ENCODE results near the gene SVIL. TPM values are rescaled to one million over a fixed set of nuclear protein-coding genes. Genes with fewer than 3 reads are reported as not detected.
A peak's percentile ranks its signal among the peaks of the same experiment; 100 is the strongest.

SVIL gene
- total RNA-seq, 1 donor from 2014 or later, result 258 TPM

DNA sequence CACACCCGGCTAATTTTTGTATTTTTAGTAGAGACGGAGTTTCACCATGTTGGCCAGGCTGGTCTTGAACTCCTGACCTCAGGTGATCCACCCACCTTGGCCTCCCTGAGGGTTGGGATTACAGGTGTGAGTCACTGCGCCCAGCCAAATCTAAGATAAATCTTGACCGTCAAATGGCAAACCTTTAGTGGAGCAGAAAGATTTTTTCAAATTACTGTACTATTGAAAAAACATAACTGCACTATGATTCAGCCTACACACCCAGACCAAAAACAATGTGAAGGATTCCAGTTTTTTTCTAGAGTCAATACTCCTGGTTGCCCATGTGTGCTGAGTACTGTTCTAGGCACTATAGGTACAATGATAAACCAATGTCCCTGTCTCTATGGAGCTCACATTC lies 33.9 kb upstream of the SVIL start:
- peak overlapping the region; percentile 33 for H3K27ac Mint-ChIP-seq (ENCODE audit: unreplicated experiment)

DNA sequence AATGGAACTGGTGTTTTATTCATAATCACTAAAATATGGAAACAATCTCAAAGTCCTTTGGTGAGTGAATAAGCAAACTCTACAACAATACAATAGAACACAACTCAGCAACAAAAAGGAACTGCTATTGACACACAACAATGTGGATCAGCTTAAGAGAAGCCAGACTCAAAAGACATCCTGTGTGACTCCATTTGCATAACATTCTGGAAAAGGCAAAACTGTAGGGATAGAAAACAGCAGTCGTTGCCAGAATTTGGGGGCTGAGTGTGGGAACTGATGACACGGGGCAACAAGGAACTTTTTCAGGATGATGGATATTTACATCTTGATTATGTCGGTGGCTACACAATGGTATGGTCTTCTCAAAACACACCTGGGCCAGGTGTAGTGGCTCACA lies 32.4 kb upstream of the SVIL start:
- no peak for DNase-seq (ENCODE audit: extremely low spot score, unreplicated experiment)
- Mint-ChIP-seq H3K9me3 (ENCODE audit: unreplicated experiment) (no peaks in the 10 kb centered on the region), H3K36me3 (ENCODE audit: unreplicated experiment) (peaks cover 43% of the 10 kb centered on the region), H3K27me3 (ENCODE audit: unreplicated experiment) (no peaks in the 10 kb centered on the region), H3K4me1 (ENCODE audit: unreplicated experiment) (peaks cover 30% of the 10 kb centered on the region), H3K4me3 (ENCODE audit: unreplicated experiment) (no peak overlapping the region), H3K27ac (ENCODE audit: unreplicated experiment) (no peak overlapping the region)
- TF ChIP-seq, protein P1, sequence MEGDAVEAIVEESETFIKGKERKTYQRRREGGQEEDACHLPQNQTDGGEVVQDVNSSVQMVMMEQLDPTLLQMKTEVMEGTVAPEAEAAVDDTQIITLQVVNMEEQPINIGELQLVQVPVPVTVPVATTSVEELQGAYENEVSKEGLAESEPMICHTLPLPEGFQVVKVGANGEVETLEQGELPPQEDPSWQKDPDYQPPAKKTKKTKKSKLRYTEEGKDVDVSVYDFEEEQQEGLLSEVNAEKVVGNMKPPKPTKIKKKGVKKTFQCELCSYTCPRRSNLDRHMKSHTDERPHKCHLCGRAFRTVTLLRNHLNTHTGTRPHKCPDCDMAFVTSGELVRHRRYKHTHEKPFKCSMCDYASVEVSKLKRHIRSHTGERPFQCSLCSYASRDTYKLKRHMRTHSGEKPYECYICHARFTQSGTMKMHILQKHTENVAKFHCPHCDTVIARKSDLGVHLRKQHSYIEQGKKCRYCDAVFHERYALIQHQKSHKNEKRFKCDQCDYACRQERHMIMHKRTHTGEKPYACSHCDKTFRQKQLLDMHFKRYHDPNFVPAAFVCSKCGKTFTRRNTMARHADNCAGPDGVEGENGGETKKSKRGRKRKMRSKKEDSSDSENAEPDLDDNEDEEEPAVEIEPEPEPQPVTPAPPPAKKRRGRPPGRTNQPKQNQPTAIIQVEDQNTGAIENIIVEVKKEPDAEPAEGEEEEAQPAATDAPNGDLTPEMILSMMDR (IDR thresholded peaks at IDR 0.05), result no peak

More for the DNA sequence above, 33.9 kb upstream of the SVIL start:
- no peaks in the 10 kb centered on the region for H3K9me3 Mint-ChIP-seq (ENCODE audit: unreplicated experiment)
- no peaks in the 10 kb centered on the region for H3K27me3 Mint-ChIP-seq (ENCODE audit: unreplicated experiment)
- no peak for DNase-seq (ENCODE audit: extremely low spot score, unreplicated experiment)
- H3K4me1 Mint-ChIP-seq (ENCODE audit: unreplicated experiment), result peaks cover 33% of the 10 kb centered on the region
- no peak overlapping the region for H3K4me3 Mint-ChIP-seq (ENCODE audit: unreplicated experiment)
- TF ChIP-seq, protein P1 (IDR thresholded peaks at IDR 0.05), result no peak
- peaks cover 46% of the 10 kb centered on the region for H3K36me3 Mint-ChIP-seq (ENCODE audit: unreplicated experiment)

DNA sequence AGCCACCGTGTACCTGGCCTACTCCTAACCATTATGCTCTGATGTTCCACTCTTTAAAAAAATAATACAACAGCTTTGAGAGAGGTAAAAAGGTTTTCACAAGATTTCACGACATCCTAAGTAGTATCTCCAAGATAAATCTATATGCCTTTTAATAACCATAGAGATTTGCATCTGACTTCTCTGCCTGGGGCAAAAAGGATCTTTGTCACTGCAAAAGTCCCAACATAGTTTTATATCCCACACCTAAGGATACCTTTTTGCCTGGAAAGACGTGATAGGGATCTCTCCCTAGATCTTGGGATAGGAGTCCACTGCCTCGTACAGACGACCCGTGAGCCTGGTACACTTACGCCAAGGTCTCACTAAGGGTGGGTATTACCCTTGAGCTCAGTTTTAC lies 31.4 kb upstream of the SVIL start:
- Mint-ChIP-seq H3K4me3 (ENCODE audit: unreplicated experiment) (no peak overlapping the region), H3K9me3 (ENCODE audit: unreplicated experiment) (no peaks in the 10 kb centered on the region), H3K27me3 (ENCODE audit: unreplicated experiment) (no peaks in the 10 kb centered on the region), H3K27ac (ENCODE audit: unreplicated experiment) (no peak overlapping the region), H3K4me1 (ENCODE audit: unreplicated experiment) (peaks cover 40% of the 10 kb centered on the region), H3K36me3 (ENCODE audit: unreplicated experiment) (peaks cover 38% of the 10 kb centered on the region)
- TF ChIP-seq, protein P1 (IDR thresholded peaks at IDR 0.05), result no peak
- no peak for DNase-seq (ENCODE audit: extremely low spot score, unreplicated experiment)

DNA sequence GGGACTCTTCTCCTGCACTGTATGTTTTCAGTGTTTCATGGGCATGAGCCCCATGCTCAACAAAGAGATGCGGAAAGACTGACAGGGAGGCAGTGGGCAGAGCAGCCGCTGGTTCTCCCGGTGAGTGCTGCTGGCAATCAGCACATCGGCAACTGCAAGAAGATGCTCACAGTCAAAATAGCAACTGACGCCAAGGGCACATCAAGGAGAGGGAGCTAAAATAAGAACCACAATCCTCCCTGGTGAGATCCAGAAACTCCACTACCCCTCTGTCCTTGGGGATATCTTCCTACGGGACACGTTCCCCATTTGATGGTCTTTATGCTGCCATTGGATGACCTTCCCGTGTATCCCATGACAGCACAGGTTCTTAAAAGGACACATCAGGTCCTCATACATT lies 28.9 kb upstream of the SVIL start:
- no peak overlapping the region for H3K27ac Mint-ChIP-seq (ENCODE audit: unreplicated experiment)
- no peaks in the 10 kb centered on the region for H3K27me3 Mint-ChIP-seq (ENCODE audit: unreplicated experiment)
- H3K4me3 Mint-ChIP-seq (ENCODE audit: unreplicated experiment), result no peak overlapping the region
- H3K4me1 Mint-ChIP-seq (ENCODE audit: unreplicated experiment), result peaks cover 52% of the 10 kb centered on the region
- DNase-seq (ENCODE audit: extremely low spot score, unreplicated experiment), result no peak
- TF ChIP-seq, protein P1 (IDR thresholded peaks at IDR 0.05), result no peak
- H3K36me3 Mint-ChIP-seq (ENCODE audit: unreplicated experiment), result peaks cover 17% of the 10 kb centered on the region
- H3K9me3 Mint-ChIP-seq (ENCODE audit: unreplicated experiment), result no peaks in the 10 kb centered on the region

DNA sequence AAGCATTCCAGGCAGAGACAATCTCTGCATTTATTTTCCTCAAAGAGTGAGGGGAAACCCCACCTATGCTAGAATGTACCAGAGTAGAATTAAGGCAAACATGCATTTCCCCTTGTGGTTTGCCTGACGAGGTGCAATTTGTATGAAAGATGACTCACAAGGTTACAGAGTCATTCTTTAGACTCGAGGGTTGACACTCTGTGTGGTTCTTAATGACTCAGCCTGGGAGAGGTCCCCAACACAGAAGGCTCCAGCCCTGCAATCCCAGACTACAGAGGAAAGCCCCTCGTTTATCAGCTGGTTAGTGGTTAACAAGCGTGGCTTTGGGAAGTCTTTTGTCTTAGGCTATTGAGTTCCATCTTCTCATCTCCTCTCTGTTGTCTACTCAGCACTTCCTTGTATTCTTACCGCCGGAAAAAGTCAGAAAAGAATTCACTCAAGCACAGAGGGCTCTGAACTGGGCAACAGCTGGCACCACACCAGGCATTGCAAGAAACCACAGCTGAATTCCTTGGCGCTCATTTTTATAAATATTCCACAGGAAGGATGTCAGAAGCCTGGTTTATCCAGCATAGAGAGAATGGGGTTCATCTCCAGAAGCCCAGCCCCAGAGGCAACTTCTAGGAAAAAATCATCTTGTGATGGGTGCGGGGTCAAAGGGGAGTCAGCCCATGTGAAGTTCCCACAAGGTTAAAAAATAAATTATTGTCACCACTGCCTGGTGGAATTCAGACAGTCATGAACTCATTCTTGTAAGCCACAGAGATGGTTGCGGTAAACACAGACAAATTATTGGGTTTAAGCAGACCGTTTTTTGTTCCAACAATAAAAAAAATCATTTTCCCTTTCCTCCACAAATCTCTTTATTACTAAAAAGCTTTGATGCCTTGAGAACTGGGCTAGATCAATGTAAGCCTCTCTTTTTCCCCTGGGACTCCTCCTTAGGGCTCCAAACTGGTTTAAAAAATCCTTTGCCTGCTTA lies 24.5 kb upstream of the SVIL start:
- TF ChIP-seq, protein P1 (IDR thresholded peaks at IDR 0.05), result peak; percentile 50
- Mint-ChIP-seq H3K36me3 (ENCODE audit: unreplicated experiment) (peaks cover 46% of the 10 kb centered on the region), H3K27ac (ENCODE audit: unreplicated experiment) (peak overlapping the region; percentile 95), H3K9me3 (ENCODE audit: unreplicated experiment) (no peaks in the 10 kb centered on the region), H3K4me3 (ENCODE audit: unreplicated experiment) (no peak overlapping the region), H3K27me3 (ENCODE audit: unreplicated experiment) (no peaks in the 10 kb centered on the region), H3K4me1 (ENCODE audit: unreplicated experiment) (peaks cover 56% of the 10 kb centered on the region)
- peak; percentile 85 for DNase-seq (ENCODE audit: extremely low spot score, unreplicated experiment)
